ENCODE data around the gene AIMP1. TPM values are rescaled to one million over a fixed set of nuclear protein-coding genes. Genes with fewer than 3 reads are reported as not detected.
A peak's percentile ranks its signal among the peaks of the same experiment; 100 is the strongest.

Gene AIMP1
- total and polyA plus RNA-seq, 2 of the 13 experiments (the other 11 are each of a cell fraction or from before 2014, with no cell fraction given): 28.6 to 82.9 TPM

- TF ChIP-seq HBP1 (CRISPR knock-in tag; IDR thresholded peaks at IDR 0.05; ENCODE audit: low read depth): peak; percentile 73; the same call in 1 of the 2 replicates
- peak; percentile 80 for TF ChIP-seq ARID4A (CRISPR knock-in tag; IDR thresholded peaks at IDR 0.05; ENCODE audit: borderline replicate concordance)
- TF ChIP-seq ZNF792 (CRISPR knock-in tag; IDR thresholded peaks at IDR 0.05): peak; percentile 32; the same call in 1 of the 2 replicates
- peak; percentile 97 for TF ChIP-seq CREM (IDR thresholded peaks at IDR 0.05)
- TF ChIP-seq CREM (CRISPR knock-in tag; IDR thresholded peaks at IDR 0.05): no peak; the same call in 1 of the 2 replicates
- no peak for TF ChIP-seq ZNF280D (CRISPR knock-in tag; IDR thresholded peaks at IDR 0.05)
- TF ChIP-seq ZKSCAN1 (IDR thresholded peaks at IDR 0.05; ENCODE audit: low read length): no peak
- TF ChIP-seq ELF4 (CRISPR knock-in tag; IDR thresholded peaks at IDR 0.05; ENCODE audit: borderline replicate concordance): peak; percentile 76
- no peak for TF ChIP-seq ZNF30 (CRISPR knock-in tag; IDR thresholded peaks at IDR 0.05)
- no peak for TF ChIP-seq ZNF354B (CRISPR knock-in tag; IDR thresholded peaks at IDR 0.05)
- TF ChIP-seq SOX13 (IDR thresholded peaks at IDR 0.05): no peak
- no peak; a peak in 1 of 4 replicates for TF ChIP-seq SOX13 (CRISPR knock-in tag; conservative IDR thresholded peaks at IDR 0.05 in 1 of 2, IDR thresholded peaks at IDR 0.05 in 1 of 2)
- TF ChIP-seq ZNF556 (CRISPR knock-in tag; IDR thresholded peaks at IDR 0.05; ENCODE audit: borderline replicate concordance): peak; percentile 18; the same call in 1 of the 2 replicates
- no peak for TF ChIP-seq ZNF589 (CRISPR knock-in tag; conservative IDR thresholded peaks at IDR 0.05)
- peak; percentile 40 for TF ChIP-seq RBM22 (optimal IDR thresholded peaks at IDR 0.05; ENCODE audit: low read length)
- no peak for TF ChIP-seq FOXK1 (CRISPR knock-in tag; IDR thresholded peaks at IDR 0.05; ENCODE audit: borderline replicate concordance, low read depth)
- no peak for TF ChIP-seq SKIL (CRISPR knock-in tag; IDR thresholded peaks at IDR 0.05; ENCODE audit: borderline replicate concordance)
- TF ChIP-seq FIP1L1 (IDR thresholded peaks at IDR 0.05; ENCODE audit: borderline replicate concordance, insufficient read depth, low read depth, low read length): no peak
These were observed at the start of gene AIMP1, which contains the start of gene TBCK (continued) for GRCh38 chr4:106315968-106316772.

Data from HepG2 (cell line).